ENCODE measurements around the gene POLR2J.
"Not testable (repeated sequence)": the region's sequence is repeated elsewhere in the genome, so short reads cannot be mapped to it uniquely, and the experiment has no call there.

POLR2J gene

GRCh38 chr7:102478314-102479208 lies at the start of gene POLR2J:
POLR2J (minus strand) TSS chr7:102478922; CDS start chr7:102478860, 62 bp downstream.
- DNase-seq: not testable (repeated sequence)

- not testable (repeated sequence) for DNase-seq
Measured at GRCh38 chr7:102527822-102528793, 49.4 kb upstream of the POLR2J start.

GRCh38 chr7:102527182-102527581 lies 48.5 kb upstream of the POLR2J start:
- DNase-seq: not testable (repeated sequence)

- not testable (repeated sequence) for DNase-seq
Measured at GRCh38 chr7:102524803-102525202, 46.1 kb upstream of the POLR2J start.

GRCh38 chr7:102520797-102521196 lies 42.1 kb upstream of the POLR2J start:
- not testable (repeated sequence) for DNase-seq

- not testable (repeated sequence) for DNase-seq
Measured at GRCh38 chr7:102517550-102518147, 38.9 kb upstream of the POLR2J start, which contains the start of gene RASA4B. RASA4B (minus strand) TSS chr7:102517777; CDS start chr7:102517710, 67 bp downstream.

- not testable (repeated sequence) for DNase-seq
Measured at GRCh38 chr7:102516951-102517350, 38.2 kb upstream of the POLR2J start.

GRCh38 chr7:102515889-102516288 lies 37.2 kb upstream of the POLR2J start:
- not testable (repeated sequence) for DNase-seq

- DNase-seq: not testable (repeated sequence)
Measured at GRCh38 chr7:102514881-102515721, 36.4 kb upstream of the POLR2J start.

GRCh38 chr7:102512642-102513221 lies 34.0 kb upstream of the POLR2J start:
- not testable (repeated sequence) for DNase-seq

GRCh38 chr7:102511860-102512522 lies 33.3 kb upstream of the POLR2J start:
- DNase-seq: not testable (repeated sequence)

GRCh38 chr7:102510575-102510974 lies 31.9 kb upstream of the POLR2J start:
- DNase-seq: not testable (repeated sequence)

- not testable (repeated sequence) for DNase-seq
Measured at GRCh38 chr7:102507410-102508088, 28.8 kb upstream of the POLR2J start.

GRCh38 chr7:102505298-102506185 lies 26.8 kb upstream of the POLR2J start:
- DNase-seq: not testable (repeated sequence)

GRCh38 chr7:102503141-102503540 lies 24.4 kb upstream of the POLR2J start:
- DNase-seq: not testable (repeated sequence)

- not testable (repeated sequence) for DNase-seq
Measured at GRCh38 chr7:102498321-102498720, 19.6 kb upstream of the POLR2J start.

- not testable (repeated sequence) for DNase-seq
Measured at GRCh38 chr7:102497308-102497707, 18.6 kb upstream of the POLR2J start.

- DNase-seq: not testable (repeated sequence)
Measured at GRCh38 chr7:102496861-102497260, 18.1 kb upstream of the POLR2J start.
